ENCODE data around the gene RNF214. TPM values are rescaled to one million over a fixed set of nuclear protein-coding genes. Genes with fewer than 3 reads are reported as not detected.

Gene RNF214
- total RNA-seq, 2 donors from 2014 or later = 9.4 to 24.8 TPM

GRCh38 chr11:117328375-117329010 is 96.0 kb downstream of the RNF214 start:
- no peaks in the 10 kb centered on the region for H3K9me3 ChIP-seq
- intact Hi-C loops (cut with DNase I) = no loop called here
- WGBS = 4% methylated on average over 15 of the region's 15 CpGs

DNA sequence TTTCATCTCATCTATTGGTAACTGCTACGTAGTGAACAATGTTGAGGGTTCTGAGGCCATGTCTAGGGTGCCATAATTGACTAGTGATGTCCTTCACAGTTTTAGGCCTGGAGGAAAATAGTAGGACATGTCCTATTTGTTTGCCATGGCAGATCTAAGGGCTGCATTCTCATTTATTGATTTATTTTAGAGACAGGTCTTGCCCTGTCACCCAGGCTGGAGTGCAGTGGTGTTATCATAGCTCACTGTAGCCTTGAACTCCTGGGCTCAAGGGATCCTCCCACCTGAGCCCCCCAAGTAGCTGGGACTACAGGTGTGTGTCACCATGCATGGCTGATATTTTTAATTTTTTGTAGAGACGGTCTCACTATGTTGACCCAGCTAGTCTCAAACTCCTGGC is 100.4 kb downstream of the RNF214 start:
- TF ChIP-seq POLR2AphosphoS5 (IDR thresholded peaks at IDR 0.05) (no peak), POLR2A (IDR thresholded peaks at IDR 0.05) (no peak)
- TF ChIP-seq, protein P1, sequence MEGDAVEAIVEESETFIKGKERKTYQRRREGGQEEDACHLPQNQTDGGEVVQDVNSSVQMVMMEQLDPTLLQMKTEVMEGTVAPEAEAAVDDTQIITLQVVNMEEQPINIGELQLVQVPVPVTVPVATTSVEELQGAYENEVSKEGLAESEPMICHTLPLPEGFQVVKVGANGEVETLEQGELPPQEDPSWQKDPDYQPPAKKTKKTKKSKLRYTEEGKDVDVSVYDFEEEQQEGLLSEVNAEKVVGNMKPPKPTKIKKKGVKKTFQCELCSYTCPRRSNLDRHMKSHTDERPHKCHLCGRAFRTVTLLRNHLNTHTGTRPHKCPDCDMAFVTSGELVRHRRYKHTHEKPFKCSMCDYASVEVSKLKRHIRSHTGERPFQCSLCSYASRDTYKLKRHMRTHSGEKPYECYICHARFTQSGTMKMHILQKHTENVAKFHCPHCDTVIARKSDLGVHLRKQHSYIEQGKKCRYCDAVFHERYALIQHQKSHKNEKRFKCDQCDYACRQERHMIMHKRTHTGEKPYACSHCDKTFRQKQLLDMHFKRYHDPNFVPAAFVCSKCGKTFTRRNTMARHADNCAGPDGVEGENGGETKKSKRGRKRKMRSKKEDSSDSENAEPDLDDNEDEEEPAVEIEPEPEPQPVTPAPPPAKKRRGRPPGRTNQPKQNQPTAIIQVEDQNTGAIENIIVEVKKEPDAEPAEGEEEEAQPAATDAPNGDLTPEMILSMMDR (IDR thresholded peaks at IDR 0.05) = no peak
- no peaks in the 10 kb centered on the region for H3K4me1 ChIP-seq (replicated peaks)
- WGBS = 100% methylated on average over 2 of the region's 2 CpGs
- H3K36me3 ChIP-seq = no peaks in the 10 kb centered on the region
- H3K27me3 ChIP-seq (replicated peaks; ENCODE audit: insufficient read depth) = no peaks in the 10 kb centered on the region
- no peak for DNase-seq (ENCODE audit: low spot score)
- no peak overlapping the region for H3K4me3 ChIP-seq
- H3K9me3 ChIP-seq = no peaks in the 10 kb centered on the region
- H3K27ac ChIP-seq = no peak overlapping the region
- intact Hi-C loops (cut with DNase I) = no loop called here

More at GRCh38 chr11:117328375-117329010, 96.0 kb downstream of the RNF214 start:
- Histone ChIP-seq H3K36me3 (no peaks in the 10 kb centered on the region), H3K27ac (peak overlapping the region; percentile 89 to 91), H3K27me3 (replicated peaks; ENCODE audit: insufficient read depth) (no peaks in the 10 kb centered on the region), H3K4me3 (peak overlapping the region; percentile 68 to 86), H3K4me1 (replicated peaks) (no peaks in the 10 kb centered on the region)
- TF ChIP-seq, protein P1 (IDR thresholded peaks at IDR 0.05) = no peak
- no peak for TF ChIP-seq POLR2A (IDR thresholded peaks at IDR 0.05)
- no peak for TF ChIP-seq POLR2AphosphoS5 (IDR thresholded peaks at IDR 0.05)
- peak; percentile 26 for DNase-seq (ENCODE audit: low spot score)

GRCh38 chr11:117333917-117334316 is 101.4 kb downstream of the RNF214 start:
- Histone ChIP-seq H3K4me1 (replicated peaks) (no peaks in the 10 kb centered on the region), H3K27me3 (replicated peaks; ENCODE audit: insufficient read depth) (no peaks in the 10 kb centered on the region), H3K4me3 (no peak overlapping the region), H3K36me3 (no peaks in the 10 kb centered on the region), H3K9me3 (no peaks in the 10 kb centered on the region), H3K27ac (no peak overlapping the region)
- WGBS = 80% methylated on average over 9 of the region's 9 CpGs
- intact Hi-C loops (cut with DNase I) = no loop called here
- TF ChIP-seq POLR2AphosphoS5 (IDR thresholded peaks at IDR 0.05) (no peak), POLR2A (IDR thresholded peaks at IDR 0.05) (no peak)
- TF ChIP-seq, protein P1 (IDR thresholded peaks at IDR 0.05) = no peak
- DNase-seq (ENCODE audit: low spot score) = no peak

GRCh38 chr11:117334896-117335295 is 102.4 kb downstream of the RNF214 start:
- TF ChIP-seq, protein P1 (IDR thresholded peaks at IDR 0.05) = no peak
- TF ChIP-seq POLR2AphosphoS5 (IDR thresholded peaks at IDR 0.05) = no peak
- no peak for TF ChIP-seq POLR2A (IDR thresholded peaks at IDR 0.05)
- H3K9me3 ChIP-seq = no peaks in the 10 kb centered on the region
- DNase-seq (ENCODE audit: low spot score) = no peak
- no peak overlapping the region for H3K4me3 ChIP-seq
- H3K27me3 ChIP-seq (replicated peaks; ENCODE audit: insufficient read depth) = no peaks in the 10 kb centered on the region
- intact Hi-C loops (cut with DNase I) = no loop called here
- no peaks in the 10 kb centered on the region for H3K4me1 ChIP-seq (replicated peaks)
- WGBS = 93% methylated on average over 6 of the region's 6 CpGs
- no peaks in the 10 kb centered on the region for H3K36me3 ChIP-seq
- no peak overlapping the region for H3K27ac ChIP-seq

GRCh38 chr11:117335399-117335798 is 102.9 kb downstream of the RNF214 start:
- no peaks in the 10 kb centered on the region for H3K9me3 ChIP-seq
- no peak overlapping the region for H3K4me3 ChIP-seq
- H3K27ac ChIP-seq = no peak overlapping the region
- 96% methylated on average over 5 of the region's 5 CpGs for WGBS
- no peaks in the 10 kb centered on the region for H3K36me3 ChIP-seq
- no peaks in the 10 kb centered on the region for H3K4me1 ChIP-seq (replicated peaks)
- TF ChIP-seq, protein P1 (IDR thresholded peaks at IDR 0.05) = no peak
- TF ChIP-seq POLR2AphosphoS5 (IDR thresholded peaks at IDR 0.05) (no peak), POLR2A (IDR thresholded peaks at IDR 0.05) (no peak)
- H3K27me3 ChIP-seq (replicated peaks; ENCODE audit: insufficient read depth) = no peaks in the 10 kb centered on the region
- intact Hi-C loops (cut with DNase I) = no loop called here
- DNase-seq (ENCODE audit: low spot score) = no peak

Data from prostate gland (tissue), 2 donors.